GM19438 (cell line): ENCODE results near the gene RARB.

Experiments used
- ATAC-seq: cut with Tn5 transposase; IDR thresholded peaks from one replicate; pipeline ENCODE4 v1.9.1; 2021; ENCODE audit warnings: low read depth; ENCODE audit not compliant: unreplicated experiment

RARB gene

DNA sequence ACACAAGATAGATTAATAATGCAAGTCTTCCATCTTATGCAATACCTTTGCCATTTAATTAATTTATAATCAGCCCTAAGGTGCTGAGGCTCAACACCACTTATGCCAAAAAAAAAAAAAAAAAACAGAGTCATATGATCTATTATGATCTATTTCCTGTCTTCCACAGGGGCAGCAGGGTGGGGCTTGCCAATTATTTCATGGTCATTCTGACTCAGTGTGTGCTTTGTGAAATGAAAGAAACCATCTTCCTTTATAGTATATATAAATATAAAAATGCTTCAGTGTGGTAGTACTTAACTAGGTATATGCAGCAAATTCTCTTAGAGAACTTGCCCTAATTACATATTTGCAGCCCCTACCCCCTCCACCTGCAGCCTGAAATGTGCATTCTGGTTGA lies 7.2 kb upstream of the RARB start:
- no peak for ATAC-seq

DNA sequence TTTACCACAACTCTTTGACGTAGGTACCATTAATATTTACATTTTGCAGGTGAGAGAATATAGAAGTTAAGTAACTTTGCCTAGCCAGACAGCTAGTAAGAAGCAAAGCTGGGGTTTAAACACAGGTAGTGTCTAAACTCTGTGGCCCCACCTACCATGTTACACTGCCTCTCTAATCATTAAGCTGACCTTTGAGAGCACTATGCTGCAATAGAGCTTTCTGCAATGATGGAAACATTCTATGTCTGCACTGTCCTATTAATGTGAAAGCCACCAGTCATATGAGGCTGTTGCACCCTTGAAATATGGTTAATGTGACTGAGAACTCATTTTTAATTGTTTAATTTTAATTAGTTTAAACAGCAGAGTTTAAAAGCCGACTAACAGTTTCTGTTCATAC lies 6.3 kb upstream of the RARB start:
- no peak for ATAC-seq

DNA sequence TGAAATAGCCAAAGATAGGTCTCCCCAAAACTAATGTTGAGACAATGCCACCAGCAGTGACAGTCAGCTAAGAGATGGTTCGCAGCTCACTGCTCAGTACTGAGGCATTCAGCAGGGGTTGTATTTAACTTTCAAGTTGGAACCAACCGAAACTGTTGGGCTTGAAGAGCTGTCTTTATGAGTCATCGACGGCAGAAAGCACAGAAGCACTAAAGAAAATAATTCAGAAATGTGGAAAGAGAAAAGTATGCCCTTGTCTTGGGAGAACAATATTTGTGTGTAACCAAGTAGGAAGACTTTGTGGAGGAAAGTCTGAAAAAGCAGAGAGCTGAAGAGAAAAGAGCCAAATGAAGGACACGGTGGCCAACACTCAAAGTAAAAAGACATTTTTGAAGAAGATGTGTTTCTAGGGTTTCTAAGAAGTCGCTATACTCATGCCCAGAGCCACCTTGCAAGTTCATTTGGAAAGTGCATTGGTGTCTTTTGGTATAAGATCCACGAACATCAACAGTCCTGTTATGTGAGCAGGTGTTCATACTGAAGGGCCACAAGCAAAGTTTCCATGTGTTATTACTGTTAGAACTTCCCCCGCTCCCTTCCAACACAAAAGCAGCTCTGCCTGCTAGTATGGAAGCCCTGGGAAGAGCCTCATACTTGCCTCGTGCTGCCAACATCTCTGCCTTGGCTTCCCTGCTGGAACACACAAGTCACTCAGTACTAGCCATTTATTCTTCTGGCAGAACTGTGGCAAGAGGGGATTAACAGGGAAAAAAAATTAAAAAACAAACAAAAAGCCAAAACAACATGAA lies 4.1 kb upstream of the RARB start:
- no peak for ATAC-seq

DNA sequence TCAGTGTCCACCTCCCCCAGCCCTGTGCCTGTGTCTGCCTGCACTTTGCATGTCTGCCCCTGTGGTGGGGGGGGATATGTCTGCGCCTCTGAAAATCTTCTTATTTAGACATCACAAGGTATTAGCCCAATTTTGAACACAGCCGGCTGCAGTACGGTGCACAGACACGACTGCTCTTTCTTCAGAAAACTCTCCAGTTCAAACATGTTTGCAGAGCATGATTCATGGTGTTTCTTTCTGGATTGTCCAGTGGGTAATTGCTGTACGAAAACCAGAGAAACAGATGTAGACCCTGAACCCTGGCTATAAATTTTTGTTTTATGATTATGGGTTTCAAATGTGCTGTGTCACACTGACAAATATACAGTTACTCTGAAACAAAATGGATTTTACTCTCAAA lies 3.4 kb upstream of the RARB start:
- no peak for ATAC-seq

DNA sequence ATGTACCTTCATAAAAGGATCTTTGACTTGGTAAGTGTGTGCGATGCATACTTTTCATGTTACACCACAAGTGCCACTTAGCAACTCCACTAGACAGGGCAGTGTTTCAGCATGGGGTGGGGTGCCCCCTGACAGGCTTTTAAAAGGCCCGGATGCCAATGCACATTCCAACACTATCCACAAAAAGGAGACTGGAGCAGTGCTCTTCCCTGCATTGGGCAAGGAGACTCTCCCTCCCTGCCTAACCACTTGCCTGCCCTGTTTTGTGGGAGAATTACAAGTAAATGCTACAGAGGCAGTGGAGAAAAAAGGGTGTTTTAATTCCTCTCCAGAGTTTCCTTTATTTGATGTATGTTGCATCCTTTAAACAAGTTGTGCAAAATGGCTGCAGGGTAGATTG lies 1.7 kb upstream of the RARB start:
- no peak for ATAC-seq

DNA sequence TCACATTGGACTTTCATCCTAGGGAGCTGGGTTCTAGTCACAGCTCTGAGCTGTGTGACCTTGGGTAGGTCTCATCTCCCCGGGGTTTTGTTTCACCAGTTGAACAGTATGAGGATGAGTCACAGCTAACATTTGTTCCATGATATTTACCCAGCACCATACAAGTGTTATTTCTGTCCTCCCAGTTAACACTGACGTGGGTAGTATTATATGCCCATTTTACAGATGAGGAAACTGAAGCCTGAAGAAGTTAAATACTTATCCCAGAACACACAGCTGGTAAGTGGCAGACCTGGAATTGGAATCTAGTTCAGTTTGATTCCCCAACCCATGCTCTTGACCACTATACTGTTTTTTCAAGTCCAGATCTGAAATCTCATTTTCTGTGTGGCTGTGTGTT lies 908 bp upstream of the RARB start:
- ATAC-seq, result no peak

DNA sequence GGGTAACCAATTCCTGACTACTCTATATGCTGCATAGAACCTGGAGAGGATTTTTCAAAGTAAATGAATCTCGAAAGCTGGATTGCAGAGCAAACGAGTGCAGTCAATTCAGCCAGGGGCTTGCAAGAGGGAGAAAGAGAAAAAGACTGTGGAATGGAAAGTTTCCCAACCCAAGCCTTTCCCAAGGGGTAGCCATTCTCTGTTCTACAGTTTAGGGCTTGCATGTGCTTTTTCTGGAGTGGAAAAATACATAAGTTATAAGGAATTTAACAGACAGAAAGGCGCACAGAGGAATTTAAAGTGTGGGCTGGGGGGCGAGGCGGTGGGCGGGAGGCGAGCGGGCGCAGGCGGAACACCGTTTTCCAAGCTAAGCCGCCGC lies 511 bp upstream of the RARB start:
- ATAC-seq, result no peak

DNA sequence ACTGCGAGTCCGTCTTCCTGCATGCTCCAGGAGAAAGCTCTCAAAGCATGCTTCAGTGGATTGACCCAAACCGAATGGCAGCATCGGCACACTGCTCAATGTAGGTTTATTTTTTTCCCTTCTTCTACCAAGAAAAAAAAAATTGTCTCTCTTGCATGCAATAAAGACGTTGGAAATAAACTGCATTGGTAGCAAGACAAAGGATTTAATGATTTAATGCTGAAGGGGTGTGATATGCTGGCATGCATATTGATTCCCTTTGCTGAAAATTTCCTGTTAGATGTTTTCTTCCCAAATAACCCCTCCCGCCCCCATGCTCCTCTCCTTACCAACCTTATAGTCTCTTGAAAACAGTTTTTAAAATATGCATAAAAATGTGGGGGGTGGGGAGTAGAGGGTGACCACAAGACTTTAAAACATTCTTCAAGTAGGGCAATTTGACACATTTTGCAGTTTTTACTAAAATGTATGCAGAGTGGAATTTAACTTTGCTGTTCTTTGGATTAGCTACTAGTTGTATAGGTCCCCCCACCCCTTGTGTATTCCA lies 799 bp downstream of the RARB start:
- ATAC-seq, result no peak

DNA sequence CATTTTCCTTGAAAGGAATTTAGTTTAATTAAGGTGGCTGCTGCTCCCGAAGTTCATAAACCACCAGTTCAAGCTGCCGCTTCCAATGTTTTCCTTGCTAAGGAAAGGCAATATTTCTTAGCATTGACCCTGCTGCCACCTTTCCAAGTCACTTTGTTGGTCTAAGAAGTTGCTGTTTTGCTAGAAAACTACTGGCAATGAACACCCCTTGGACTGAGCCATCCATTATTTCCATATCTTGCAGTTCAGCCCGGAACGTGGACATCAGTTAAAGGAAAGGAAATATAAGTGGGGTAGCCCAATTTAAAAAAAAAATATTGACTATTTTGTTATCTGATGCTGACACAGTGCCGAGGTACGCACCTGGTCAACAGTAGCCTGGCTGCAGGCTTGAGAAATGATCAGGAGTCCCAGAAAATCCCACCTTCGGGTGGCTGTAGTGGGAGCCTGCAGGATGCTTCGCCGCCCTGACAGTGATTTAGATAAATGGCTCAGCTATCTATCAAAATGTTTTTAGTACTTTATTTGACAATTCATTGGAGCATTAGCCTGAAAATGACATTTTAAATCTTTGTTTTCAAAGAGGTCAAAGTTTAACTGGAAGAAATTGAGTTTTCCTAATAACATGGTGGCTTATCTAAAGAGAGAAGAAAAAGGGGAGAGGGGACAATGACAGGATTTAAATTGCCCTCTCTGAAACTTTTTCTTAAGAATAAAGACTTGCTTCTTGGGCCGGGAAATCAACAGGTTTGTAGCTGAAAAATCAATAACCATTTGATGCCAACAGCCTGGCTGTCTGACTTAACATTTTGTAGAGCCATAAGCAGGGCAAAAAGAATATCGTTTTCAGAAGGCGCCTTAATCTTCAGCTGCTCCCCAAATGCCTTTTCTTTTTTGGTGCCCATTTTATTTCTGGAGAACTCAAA lies 1.6 kb downstream of the RARB start:
- ATAC-seq, result no peak

DNA sequence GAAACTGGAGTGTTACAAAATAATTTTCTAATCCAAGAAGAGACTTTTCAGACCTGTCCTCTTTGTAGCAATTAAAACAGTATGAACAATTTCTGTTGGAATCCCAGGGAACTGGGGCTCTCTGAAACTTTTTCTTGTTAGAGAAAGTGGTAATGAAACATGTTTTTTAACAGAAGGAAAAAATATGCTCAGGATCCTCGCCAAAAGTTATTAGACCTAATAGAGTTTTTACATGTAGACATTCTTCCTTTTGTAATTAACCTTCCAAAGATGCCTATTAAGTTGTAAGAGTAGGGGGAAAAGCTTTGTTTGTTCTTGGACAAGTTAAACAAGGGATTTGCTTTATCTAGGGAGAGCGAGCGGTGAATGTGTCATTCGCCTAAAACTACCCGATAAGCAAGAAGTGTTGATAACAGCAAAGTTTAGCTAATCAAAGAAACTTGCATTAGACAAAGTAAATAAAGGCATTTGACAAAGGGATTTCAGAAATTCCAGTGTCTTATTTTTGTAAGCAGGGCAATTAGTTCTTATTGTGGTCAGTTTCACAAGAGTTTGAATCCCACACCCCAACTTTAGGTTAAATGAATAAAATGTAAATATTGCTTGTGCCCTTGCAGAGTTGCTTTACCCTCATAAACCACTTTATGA lies 2.3 kb downstream of the RARB start:
- ATAC-seq, result no peak

DNA sequence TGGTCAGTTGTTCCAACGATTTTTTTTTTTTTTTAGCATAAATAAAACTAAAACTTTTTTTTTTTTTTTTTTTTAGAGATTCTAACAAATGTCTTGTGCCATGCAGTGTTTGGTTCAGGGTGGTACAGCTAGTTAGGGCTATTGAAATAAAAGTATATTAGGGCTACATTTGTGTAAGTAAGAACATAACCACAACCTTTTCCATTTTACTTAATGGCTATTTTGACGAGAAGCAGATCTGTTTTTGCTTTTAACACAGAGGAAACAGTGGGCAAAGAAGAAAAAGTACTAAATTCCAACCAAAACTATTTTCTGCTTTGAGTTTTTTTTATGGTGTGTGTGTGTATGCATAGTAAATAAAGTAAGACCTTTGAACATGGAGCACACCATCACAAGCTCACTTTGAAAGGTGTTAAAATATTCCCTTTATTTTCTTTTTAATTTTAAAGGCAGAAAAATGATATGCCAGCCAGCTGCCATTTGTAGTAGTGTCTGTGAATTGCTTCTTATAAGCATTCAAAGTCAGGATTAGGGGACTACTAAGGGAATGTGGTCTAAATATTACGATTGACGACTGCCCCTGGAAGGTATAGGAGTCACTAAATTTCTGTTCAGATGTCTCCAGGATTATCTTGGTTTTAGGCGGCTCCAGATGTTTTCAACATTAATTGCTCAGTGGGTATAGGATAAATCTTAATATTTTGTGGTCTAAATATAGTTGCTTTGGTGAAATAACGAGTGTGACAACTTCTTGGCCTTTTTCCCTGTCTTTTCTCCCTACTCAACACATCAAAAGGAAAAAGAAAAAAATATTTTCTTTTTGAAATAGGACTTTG lies 3.1 kb downstream of the RARB start:
- no peak for ATAC-seq

DNA sequence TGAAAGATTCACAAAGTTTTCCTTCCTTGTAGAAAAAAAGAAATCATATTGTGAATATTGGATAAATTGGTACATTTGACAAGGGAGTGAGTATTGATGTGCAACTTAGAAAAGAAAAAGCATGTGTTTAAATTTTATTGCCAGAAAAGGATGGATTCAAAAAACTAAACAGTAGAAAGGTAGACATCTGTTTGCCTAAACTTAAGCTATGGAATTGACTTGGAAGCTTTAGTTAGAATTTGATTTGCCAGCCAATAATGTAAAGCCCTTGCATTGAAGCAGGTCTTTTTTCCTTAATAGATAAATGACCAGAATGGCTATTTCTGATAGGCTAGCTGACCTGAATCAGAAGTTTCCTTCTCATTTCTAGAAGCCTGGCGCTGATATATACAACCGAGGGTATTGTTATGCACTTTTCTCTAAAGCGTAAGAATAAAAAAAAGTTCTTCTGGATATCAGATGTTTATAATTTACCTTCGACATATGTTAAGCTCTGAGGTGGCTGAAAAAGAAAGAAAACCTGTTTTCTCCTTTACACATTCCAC lies 4.2 kb downstream of the RARB start:
- ATAC-seq, result no peak

DNA sequence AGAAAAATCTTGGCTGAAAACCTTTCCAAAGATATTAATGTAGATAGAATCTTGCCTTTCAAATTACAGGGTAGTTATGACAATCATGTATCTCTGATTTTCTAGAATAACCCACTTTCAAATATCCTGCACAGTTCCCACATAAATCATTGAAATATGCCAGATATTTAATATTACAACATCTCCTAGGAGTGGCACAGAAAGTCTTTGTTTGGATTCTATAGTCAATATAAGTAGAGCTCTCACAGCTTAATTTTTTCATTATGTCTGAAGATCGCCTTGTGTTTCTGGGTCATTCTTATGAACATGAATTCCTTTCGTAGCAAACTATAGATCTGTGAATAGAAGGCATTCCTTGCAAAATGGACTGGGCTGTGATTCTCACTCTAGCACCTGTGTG lies 5.0 kb downstream of the RARB start:
- no peak for ATAC-seq

DNA sequence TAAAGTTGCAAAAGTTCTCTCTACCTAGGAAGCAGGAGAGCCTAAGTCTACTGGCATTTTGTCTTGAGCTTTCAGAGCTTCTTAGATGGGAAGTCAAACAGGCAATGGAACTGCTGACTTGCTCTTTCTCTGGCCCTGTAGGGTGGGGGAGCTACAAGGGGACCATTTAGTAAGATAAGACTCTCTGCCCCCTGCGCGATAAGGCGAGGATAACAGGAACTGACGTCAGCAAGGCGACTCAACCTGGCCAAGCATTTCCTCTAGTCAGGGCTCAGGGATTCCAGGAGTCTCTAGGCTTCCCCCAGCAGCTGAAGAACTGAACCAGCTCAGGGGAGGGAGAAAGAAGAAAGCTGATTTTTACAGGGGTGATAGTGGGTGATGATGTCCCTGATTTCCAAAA lies 5.8 kb downstream of the RARB start:
- ATAC-seq, result no peak

DNA sequence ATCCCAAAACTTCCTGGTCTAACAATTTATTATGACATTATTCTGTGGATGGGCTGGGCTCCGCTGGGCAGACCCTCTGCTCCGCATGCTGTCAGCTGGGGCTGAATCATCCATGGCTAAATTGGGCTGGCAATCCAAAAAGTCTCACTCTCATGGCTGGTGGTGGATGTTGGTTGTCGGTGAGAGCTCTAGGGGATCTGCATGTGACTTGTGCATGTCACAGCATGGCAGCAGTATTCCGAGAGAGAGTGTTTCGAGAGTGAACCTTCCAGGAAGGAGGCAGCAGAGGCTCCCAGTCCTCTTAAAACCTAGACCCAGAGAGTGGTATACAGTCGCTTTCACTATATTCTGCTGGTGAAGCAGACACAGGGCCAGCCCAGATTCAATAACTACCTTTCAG lies 9.9 kb downstream of the RARB start:
- no peak for ATAC-seq

DNA sequence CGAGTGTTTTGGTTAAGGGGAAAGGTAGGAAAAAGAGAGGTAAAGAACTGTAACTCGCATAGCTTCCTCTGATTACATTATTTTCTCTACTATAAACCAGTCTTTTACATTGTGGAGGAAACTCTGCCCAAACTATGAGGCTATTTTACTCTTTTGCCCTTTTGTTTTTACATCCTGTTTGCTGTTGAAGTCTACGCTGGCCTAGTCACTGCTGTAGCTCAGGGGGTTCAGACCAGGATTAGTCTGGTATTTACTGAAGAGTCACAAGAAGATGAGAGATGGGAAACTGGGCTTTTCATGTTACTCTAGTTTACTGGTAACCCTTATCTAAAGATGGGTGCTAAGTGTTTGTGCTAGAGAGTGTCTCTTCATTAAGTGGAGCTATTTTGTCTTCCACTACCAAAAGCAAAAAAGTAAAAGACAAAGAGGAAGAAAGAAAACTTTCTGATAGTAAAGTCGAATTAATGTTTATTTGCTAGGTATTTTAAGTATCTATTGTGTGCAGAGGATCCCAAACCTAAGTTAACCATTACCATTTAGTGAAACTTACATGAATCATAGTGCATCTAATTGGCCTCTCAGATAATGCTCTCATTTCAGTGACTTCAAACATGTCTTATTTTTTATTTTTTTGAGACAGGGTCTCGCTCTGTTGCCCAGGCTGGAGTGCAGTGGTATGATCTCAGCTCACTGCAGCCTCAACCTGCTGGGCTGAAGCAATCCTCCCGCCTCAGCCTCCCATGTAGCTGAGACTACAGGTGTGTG lies 10.9 kb downstream of the RARB start:
- ATAC-seq, result no peak

DNA sequence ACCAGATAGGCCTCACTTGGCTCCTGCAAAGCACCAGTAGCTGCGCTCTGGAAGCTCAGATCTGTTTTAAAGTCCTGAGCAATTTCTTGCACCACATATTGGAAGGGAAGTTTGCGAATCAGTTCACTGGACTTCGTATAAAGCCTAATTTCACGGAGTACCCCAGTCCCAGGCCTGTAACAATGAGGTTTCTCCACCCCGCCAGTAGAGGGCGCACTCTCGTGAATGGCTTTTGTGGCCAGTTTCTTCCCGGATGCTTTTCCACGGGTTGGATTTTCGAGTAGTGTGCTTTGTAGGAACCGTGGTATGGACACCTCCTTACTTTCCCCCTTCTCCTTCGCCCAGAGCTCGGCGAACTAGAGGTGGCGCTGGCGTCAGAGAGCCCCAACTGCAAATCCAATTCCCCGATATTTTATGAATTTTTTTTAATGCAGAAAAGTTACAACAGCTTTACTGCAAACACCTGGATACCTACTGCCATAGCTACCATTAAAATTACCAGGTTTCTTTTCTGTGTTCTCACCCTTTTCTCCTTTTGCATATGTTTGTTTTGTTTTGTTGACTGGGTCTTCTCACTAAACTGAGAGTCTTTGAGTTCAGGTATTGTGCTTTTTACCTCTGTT lies 13.3 kb downstream of the RARB start:
- ATAC-seq, result no peak

DNA sequence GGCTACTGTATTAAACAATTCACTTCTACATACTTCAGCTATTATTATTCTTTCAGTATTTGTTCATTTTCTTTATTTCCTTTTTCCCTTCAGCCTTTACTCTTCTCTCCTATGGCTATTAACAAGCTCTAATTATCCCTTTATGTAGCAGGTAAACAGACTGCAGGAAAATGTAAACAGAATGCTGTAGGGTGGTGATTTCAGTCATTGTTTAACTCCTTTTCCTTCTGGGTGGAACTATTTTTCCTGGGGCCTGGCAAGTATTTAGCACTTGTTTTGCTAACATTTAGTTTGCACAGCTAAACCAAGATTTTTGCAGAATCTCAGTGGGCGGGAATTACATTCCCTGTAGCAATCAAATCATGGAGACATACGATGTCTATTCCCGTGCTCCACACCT lies 14.4 kb downstream of the RARB start:
- ATAC-seq, result no peak

DNA sequence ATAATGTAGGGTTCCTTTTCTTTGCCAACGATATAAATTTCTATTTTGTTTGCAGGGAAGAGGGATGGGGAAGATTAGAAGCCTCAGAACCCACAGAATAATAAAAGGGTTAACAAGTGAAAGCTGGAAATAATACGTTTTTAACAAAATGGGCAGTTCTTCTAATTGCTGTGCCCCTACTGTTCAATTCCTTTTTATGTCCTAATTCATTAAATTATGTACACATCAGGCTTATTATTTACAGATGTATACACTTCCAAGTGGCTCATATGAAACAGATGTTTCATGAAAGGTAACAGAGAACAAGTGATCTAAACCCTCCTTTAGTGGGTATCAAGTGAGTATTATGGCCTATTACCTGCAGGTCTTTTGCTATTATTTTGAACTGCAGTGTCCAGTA lies 16.2 kb downstream of the RARB start:
- ATAC-seq, result no peak
